Measurements from ENCODE around the gene SLC35F6.
A peak's percentile ranks its signal among the peaks of the same experiment; 100 is the strongest.

SLC35F6 gene

GRCh38 chr2:26720322-26721114 lies 43.6 kb upstream of the SLC35F6 start:
- peak; percentile 21 for DNase-seq (ENCODE audit: low read depth)
- H3K4me3 ChIP-seq (ENCODE audit: low read depth, low read length) = no peak overlapping the region
- TF ChIP-seq, protein P1, sequence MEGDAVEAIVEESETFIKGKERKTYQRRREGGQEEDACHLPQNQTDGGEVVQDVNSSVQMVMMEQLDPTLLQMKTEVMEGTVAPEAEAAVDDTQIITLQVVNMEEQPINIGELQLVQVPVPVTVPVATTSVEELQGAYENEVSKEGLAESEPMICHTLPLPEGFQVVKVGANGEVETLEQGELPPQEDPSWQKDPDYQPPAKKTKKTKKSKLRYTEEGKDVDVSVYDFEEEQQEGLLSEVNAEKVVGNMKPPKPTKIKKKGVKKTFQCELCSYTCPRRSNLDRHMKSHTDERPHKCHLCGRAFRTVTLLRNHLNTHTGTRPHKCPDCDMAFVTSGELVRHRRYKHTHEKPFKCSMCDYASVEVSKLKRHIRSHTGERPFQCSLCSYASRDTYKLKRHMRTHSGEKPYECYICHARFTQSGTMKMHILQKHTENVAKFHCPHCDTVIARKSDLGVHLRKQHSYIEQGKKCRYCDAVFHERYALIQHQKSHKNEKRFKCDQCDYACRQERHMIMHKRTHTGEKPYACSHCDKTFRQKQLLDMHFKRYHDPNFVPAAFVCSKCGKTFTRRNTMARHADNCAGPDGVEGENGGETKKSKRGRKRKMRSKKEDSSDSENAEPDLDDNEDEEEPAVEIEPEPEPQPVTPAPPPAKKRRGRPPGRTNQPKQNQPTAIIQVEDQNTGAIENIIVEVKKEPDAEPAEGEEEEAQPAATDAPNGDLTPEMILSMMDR (IDR thresholded peaks at IDR 0.05; ENCODE audit: insufficient read depth, low read depth, low read length, missing control alignments) = no peak

- TF ChIP-seq, protein P1 (IDR thresholded peaks at IDR 0.05; ENCODE audit: insufficient read depth, low read depth, low read length, missing control alignments) = no peak
- H3K4me3 ChIP-seq (ENCODE audit: low read depth, low read length) = no peak overlapping the region
- DNase-seq (ENCODE audit: low read depth) = no peak
Measured at GRCh38 chr2:26721115-26722032, 42.7 kb upstream of the SLC35F6 start.

DNA sequence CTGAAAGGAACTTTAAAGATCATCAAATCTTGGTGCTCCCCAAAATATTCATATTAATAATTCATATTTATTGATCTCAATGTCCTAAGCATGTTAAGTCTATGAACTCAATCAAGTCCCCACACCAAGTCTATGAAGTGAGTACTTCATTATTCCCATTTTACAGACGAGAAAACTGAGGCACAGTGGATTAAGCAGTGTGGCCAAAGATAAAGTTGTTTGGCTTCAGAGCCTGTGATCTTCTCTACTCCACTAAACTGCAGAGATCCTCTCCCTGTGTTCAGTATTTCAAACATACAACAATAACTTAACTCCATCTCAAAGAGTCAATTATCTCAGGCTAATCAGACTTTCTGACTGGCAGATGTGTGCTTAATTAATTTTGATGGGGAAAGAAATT lies 41.8 kb upstream of the SLC35F6 start:
- H3K4me3 ChIP-seq (ENCODE audit: low read depth, low read length) = no peak overlapping the region
- no peak for DNase-seq (ENCODE audit: low read depth)
- TF ChIP-seq, protein P1 (IDR thresholded peaks at IDR 0.05; ENCODE audit: insufficient read depth, low read depth, low read length, missing control alignments) = no peak

DNA sequence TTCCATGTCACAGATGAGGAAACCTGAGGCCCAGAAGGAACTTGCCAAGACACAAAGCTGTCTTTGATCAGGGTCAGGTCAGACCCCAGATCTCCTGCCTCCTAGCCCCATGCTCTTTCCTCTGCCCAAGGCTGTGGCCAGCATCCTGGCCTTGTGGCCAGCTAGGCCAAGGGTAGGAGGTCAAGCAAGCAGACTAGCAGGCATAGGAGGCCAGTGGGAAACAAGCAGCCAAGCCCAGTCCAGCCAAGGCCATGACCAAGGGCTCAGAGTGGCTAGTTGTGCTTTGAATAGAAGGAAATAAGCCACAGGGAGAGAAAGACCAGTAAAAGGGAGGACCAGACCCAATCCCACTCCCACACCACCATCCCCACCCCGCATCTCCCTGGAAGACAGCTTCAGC lies 41.2 kb upstream of the SLC35F6 start:
- TF ChIP-seq, protein P1 (IDR thresholded peaks at IDR 0.05; ENCODE audit: insufficient read depth, low read depth, low read length, missing control alignments) = no peak
- no peak for DNase-seq (ENCODE audit: low read depth)
- no peak overlapping the region for H3K4me3 ChIP-seq (ENCODE audit: low read depth, low read length)

GRCh38 chr2:26723475-26723874 lies 40.6 kb upstream of the SLC35F6 start:
- no peak for DNase-seq (ENCODE audit: low read depth)
- TF ChIP-seq, protein P1 (IDR thresholded peaks at IDR 0.05; ENCODE audit: insufficient read depth, low read depth, low read length, missing control alignments) = no peak
- H3K4me3 ChIP-seq (ENCODE audit: low read depth, low read length) = no peak overlapping the region

DNA sequence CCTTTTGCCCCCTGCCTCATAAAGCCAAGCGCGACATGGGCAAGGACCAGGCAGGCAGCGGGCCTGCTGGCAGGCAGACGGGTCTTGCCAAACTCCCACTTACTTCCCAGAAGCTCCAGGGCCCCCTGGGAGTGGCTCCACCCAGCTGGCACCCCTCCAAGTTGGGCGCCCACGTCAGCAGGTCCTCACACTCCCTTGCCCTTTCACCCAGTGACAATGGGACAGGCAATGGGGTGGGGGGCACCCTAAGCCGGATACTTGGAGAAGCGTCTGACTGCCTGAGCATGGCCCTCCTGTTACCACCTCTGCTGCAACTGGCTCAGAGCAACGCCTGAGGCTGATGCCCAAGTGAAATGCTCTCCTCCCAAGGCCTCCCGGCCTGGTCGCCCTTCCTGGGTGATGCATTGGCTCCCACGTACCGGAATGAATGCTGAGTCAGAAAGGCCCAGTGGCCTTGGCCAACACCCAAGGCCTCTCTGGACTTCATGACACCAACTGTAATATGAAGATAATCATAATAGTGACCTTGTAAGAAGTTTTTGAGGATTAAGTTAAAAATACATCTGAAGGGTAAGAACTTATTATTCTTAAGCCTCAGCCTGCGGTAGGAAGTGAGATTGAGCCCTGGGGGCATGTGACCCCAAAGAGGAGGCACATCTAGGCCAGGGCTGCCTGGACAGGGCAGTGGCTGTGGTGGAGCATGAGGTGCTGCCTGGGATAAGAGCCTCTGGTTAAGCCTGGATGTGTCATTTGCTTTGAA lies 39.9 kb upstream of the SLC35F6 start:
- no peak for DNase-seq (ENCODE audit: low read depth)
- TF ChIP-seq, protein P1 (IDR thresholded peaks at IDR 0.05; ENCODE audit: insufficient read depth, low read depth, low read length, missing control alignments) = no peak
- no peak overlapping the region for H3K4me3 ChIP-seq (ENCODE audit: low read depth, low read length)
